Stimulated activated CD4-positive, alpha-beta T cell treated with anti-CD3 and anti-CD28 coated beads, Interleukin-15, amount 100 ng/mL, for 24 hours (primary cell): ENCODE results near the gene EVI2A.

ENCODE experiments used
- DNase-seq: peaks from one replicate; pipeline ENCODE4 v3.0.0-alpha.2; 2020

Gene EVI2A

DNA sequence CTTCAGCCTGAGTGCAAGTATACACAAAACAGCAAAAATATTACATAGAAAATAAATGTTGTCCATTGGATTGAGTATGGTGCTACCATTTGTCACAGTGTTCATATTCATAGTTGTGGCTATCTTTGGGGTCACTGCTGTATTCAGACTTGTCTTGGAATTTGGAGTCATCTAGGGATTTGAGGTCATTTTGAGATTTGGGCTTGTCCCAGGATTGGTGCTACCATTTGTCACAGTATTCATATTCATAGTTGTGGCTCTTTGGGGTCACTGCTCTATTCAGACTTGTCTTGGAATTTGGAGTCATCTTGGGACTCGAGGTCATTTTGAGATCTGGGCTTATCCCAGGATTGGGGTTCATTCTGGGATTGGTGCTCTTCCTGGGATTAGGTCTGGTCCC lies 49.2 kb downstream of the EVI2A start:
- no peak for DNase-seq

GRCh38 chr17:31269578-31269983 lies 51.8 kb downstream of the EVI2A start:
- DNase-seq: no peak

GRCh38 chr17:31269036-31269577 lies 52.3 kb downstream of the EVI2A start:
- no peak for DNase-seq
